Spleen (tissue), 11 donors: ENCODE measurements around the gene HIVEP1. TPM values are rescaled to one million over a fixed set of nuclear protein-coding genes. Genes with fewer than 3 reads are reported as not detected.
A peak's percentile ranks its signal among the peaks of the same experiment; 100 is the strongest.

Source experiments
- DNase-seq: peaks from one replicate; pipeline ENCODE4 v3.0.0-alpha.2; 2020
- H3K27ac ChIP-seq, 8 donors: fragments of 200-600 bp; sonication (generic) in 7 of 8; 1 replicate in 4 of 8; 2 replicates in 4 of 8; pipeline versions ENCODE4 v1.5.0 to v1.8.0; 2016 to 2021; ENCODE audit warnings: inconsistent platforms in 4 of 8, mild to moderate bottlenecking in 4 of 8, moderate library complexity in 1 of 8
- H3K27me3 ChIP-seq, 7 donors: fragments of 200-600 bp; sonication (generic) in 6 of 7; replicated peaks in 1 of 7; 1 replicate in 4 of 7; 2 replicates in 3 of 7; pipeline versions ENCODE4 v1.5.0 to v1.8.0; 2016 to 2021; ENCODE audit warnings: inconsistent platforms in 3 of 7, mild to moderate bottlenecking in 1 of 7
- H3K36me3 ChIP-seq, 6 donors: fragments of 200-600 bp; sonication (generic) in 5 of 6; 1 replicate in 4 of 6; 2 replicates in 2 of 6; pipeline versions ENCODE4 v1.5.0 to v1.8.0; 2016 to 2021; ENCODE audit warnings: inconsistent platforms in 2 of 6
- H3K4me1 ChIP-seq, 6 donors: fragments of 200-600 bp; sonication (generic) in 5 of 6; 1 replicate in 3 of 6; 2 replicates in 3 of 6; pipeline versions ENCODE4 v1.5.0 to v1.8.0; 2016 to 2021; ENCODE audit warnings: inconsistent platforms in 3 of 6
- H3K4me3 ChIP-seq, 8 donors: fragments of 200-600 bp; sonication (generic) in 7 of 8; 1 replicate in 4 of 8; 2 replicates in 4 of 8; pipeline versions ENCODE4 v1.5.0 to v1.8.0; 2016 to 2021; ENCODE audit warnings: inconsistent platforms in 4 of 8, mild to moderate bottlenecking in 4 of 8, moderate library complexity in 2 of 8
- H3K9me3 ChIP-seq, 8 donors: fragments of 200-600 bp; sonication (generic) in 7 of 8; 1 replicate in 4 of 8; 2 replicates in 4 of 8; pipeline versions ENCODE4 v1.5.0 to v1.8.0; 2016 to 2021; ENCODE audit warnings: inconsistent platforms in 4 of 8
- POLR2A ChIP-seq, 3 donors: fragments of 450-650 bp; IDR thresholded peaks; one replicate each; pipeline ENCODE4 v1.5.1; 2017; ENCODE audit warnings: antibody characterized with exemption in 3 of 3, mild to moderate bottlenecking in 1 of 3
- POLR2AphosphoS5 ChIP-seq, 3 donors: sonication (generic); formaldehyde crosslinking; IDR thresholded peaks; one replicate each; pipeline ENCODE4 v1.5.1; 2017; ENCODE audit warnings: antibody characterized with exemption in 3 of 3
- WGBS, 5 donors: extraction: QIAGEN DNeasy Blood & Tissue Kit in 3 of 5; methylation state at CpG; one replicate each; pipeline versions ENCODE4 v1.1.5 to v1.1.7; 2013 to 2018; 5-methylcytosine and 5-hydroxymethylcytosine counted together
- intact Hi-C: fragments of 100-400 bp; cut with DNase I; formaldehyde crosslinking; loops from one replicate; pipeline ENCODE4 v1.15.0; 2023; ENCODE audit warnings: low total_unique reads
- polyA plus RNA-seq, 3 donors: library from polyadenylated mRNA; stranded (reverse); fragments of 200-250 nt; gene quantifications; one replicate each; pipeline ENCODE4 v1.2.1, GENCODE V29; 2013
- total RNA-seq, 7 donors: library from RNA; depleted of rRNA in 3 of 7; stranded (reverse); fragments of >200 nt in 3 of 7; fragmentation: NEBNext Ultra II Directional in 4 of 7; extraction: Animal tissue kit (Norgen Biotek cat#: 25700) in 4 of 7; gene quantifications; one replicate each; pipeline versions ENCODE4 v1.1.0 to v1.2.1, GENCODE V29; 2016 to 2021
- TF ChIP-seq, protein P1 (sequence below), 11 experiments: fragments of 200-600 bp in 7 of 11; fragments of 450-650 bp in 4 of 11; sonication (generic) in 4 of 11; IDR thresholded peaks in 8 of 11; conservative IDR thresholded peaks in 3 of 11; 1 replicate in 7 of 11; 2 replicates in 4 of 11; pipeline versions ENCODE4 v1.4.0 to v1.8.0; 2016 to 2021; ENCODE audit warnings: antibody characterized with exemption in 11 of 11, inconsistent platforms in 4 of 11, mild to moderate bottlenecking in 1 of 11
- donor health status: healthy with polysubstance abuse.
- donor health status: DM: no; HTN: no; CAD: no; lungs with moderate emphysema.
- donor health status: DM: no; HTN: no; CAD: no.
- donor health status: Bipolar disorder and iron deficiency.
- donor health status: healthy.
- donor health status: DM: no; HTN: no; CAD: no.
- donor health status: DM: yes; HTN: yes; CAD: no.

Gene HIVEP1
- total and polyA plus RNA-seq, 10 donors = 2.8 to 64.1 (median 39.7) TPM

DNA sequence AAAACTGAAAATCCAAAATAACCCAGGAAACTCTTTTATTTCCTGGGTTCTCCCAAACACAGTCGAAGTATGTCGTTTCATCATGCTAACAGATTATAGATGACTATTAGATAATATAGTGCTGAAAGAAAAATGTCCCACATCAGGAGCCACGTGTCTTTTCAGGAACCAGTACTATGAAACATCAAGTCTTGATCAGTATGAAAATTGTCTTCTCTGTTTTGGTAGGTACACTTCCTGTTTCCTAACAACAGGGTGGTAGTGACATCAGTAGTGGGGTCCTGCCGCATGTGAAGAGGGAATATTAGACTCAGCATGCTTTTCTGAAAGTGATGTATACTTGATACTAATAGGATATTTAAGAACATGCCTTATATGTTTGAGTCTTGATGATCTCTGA is 136.7 kb downstream of the HIVEP1 start:
- Histone ChIP-seq H3K36me3 (peaks cover 0 to 10% (median 0%) of the 10 kb centered on the region in 6 donors), H3K4me1 (peaks cover 0 to 10% (median 0%) of the 10 kb centered on the region in 6 donors), H3K9me3 (peaks cover 0 to 2% (median 0%) of the 10 kb centered on the region in 8 donors), H3K4me3 (no peak overlapping the region), H3K27me3 (no peaks in the 10 kb centered on the region), H3K27ac (no peak overlapping the region)
- DNase-seq = no peak
- WGBS, 5 donors = 37 to 63% (median 56%) methylated on average over 4 of the region's 4 CpGs
- intact Hi-C loops = no loop called here
- TF ChIP-seq POLR2A (IDR thresholded peaks at IDR 0.05) (no peak), POLR2AphosphoS5 (IDR thresholded peaks at IDR 0.05) (no peak)
- TF ChIP-seq, protein P1, sequence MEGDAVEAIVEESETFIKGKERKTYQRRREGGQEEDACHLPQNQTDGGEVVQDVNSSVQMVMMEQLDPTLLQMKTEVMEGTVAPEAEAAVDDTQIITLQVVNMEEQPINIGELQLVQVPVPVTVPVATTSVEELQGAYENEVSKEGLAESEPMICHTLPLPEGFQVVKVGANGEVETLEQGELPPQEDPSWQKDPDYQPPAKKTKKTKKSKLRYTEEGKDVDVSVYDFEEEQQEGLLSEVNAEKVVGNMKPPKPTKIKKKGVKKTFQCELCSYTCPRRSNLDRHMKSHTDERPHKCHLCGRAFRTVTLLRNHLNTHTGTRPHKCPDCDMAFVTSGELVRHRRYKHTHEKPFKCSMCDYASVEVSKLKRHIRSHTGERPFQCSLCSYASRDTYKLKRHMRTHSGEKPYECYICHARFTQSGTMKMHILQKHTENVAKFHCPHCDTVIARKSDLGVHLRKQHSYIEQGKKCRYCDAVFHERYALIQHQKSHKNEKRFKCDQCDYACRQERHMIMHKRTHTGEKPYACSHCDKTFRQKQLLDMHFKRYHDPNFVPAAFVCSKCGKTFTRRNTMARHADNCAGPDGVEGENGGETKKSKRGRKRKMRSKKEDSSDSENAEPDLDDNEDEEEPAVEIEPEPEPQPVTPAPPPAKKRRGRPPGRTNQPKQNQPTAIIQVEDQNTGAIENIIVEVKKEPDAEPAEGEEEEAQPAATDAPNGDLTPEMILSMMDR (IDR thresholded peaks at IDR 0.05 in 8 of 11, conservative IDR thresholded peaks at IDR 0.05 in 3 of 11) = no peak

DNA sequence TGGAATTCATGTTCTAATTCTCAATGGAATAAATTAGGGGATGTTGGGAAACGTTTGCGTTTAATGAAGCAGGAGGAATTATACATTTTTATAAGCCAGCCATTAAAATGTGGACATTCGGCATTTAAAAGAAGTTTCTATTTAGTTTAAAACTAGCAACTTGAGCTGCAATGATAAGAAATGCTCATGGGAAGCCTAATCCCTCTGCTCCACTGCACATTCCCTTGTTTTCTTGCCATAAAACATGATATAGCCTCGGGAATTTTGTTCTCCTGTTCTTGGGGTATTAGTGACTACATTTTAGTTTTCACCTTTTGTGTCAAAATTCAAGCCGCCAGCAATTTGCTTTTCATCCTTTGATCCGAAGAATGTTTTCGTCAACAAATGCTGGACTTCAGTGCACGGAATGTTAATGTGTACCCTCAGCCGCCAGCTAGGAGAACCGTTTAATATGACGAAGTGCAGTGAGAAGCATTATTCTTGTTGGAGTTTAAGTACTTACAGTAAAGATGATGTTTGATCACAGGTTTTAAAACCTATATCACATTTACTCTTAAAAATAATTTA is 137.9 kb downstream of the HIVEP1 start:
- 75 to 85% (median 85%) methylated on average over 11 of the region's 11 CpGs for whole genome bisulfite sequencing, 5 donors
- Histone ChIP-seq H3K27me3 (no peaks in the 10 kb centered on the region), H3K9me3 (no peaks in the 10 kb centered on the region), H3K27ac (no peak overlapping the region), H3K4me1 (peaks cover 0 to 10% (median 0%) of the 10 kb centered on the region in 6 donors), H3K4me3 (no peak overlapping the region), H3K36me3 (peaks cover 0 to 12% (median 0%) of the 10 kb centered on the region in 6 donors)
- no peak for DNase-seq
- TF ChIP-seq POLR2AphosphoS5 (IDR thresholded peaks at IDR 0.05) (no peak), POLR2A (IDR thresholded peaks at IDR 0.05) (no peak)
- TF ChIP-seq, protein P1 (IDR thresholded peaks at IDR 0.05 in 8 of 11, conservative IDR thresholded peaks at IDR 0.05 in 3 of 11) = no peak
- intact Hi-C loops = no loop called here

GRCh38 chr6:12150812-12151432 is 138.8 kb downstream of the HIVEP1 start:
- H3K27me3 ChIP-seq = no peaks in the 10 kb centered on the region
- no peaks in the 10 kb centered on the region for H3K9me3 ChIP-seq
- peaks cover 0 to 10% (median 0%) of the 10 kb centered on the region in 6 donors for H3K4me1 ChIP-seq
- DNase-seq = peak; percentile 78
- no peak overlapping the region for H3K27ac ChIP-seq
- TF ChIP-seq POLR2AphosphoS5 (IDR thresholded peaks at IDR 0.05) = no peak
- TF ChIP-seq, protein P1 (IDR thresholded peaks at IDR 0.05 in 8 of 11, conservative IDR thresholded peaks at IDR 0.05 in 3 of 11) = peak in 8 of 11 experiments; percentile 9 to 55 (median 40)
- 69 to 74% (median 73%) methylated on average over 7 of the region's 7 CpGs for WGBS, 5 donors
- H3K4me3 ChIP-seq = no peak overlapping the region
- H3K36me3 ChIP-seq = peaks cover 0 to 17% (median 0%) of the 10 kb centered on the region in 6 donors
- intact Hi-C loops = no loop called here

GRCh38 chr6:12151433-12151820 is 139.3 kb downstream of the HIVEP1 start:
- Histone ChIP-seq H3K27me3 (no peaks in the 10 kb centered on the region), H3K4me1 (peaks cover 0 to 10% (median 0%) of the 10 kb centered on the region in 6 donors), H3K36me3 (peaks cover 0 to 12% (median 0%) of the 10 kb centered on the region in 6 donors), H3K9me3 (no peaks in the 10 kb centered on the region), H3K4me3 (no peak overlapping the region), H3K27ac (no peak overlapping the region)
- 88 to 97% (median 94%) methylated on average over 2 of the region's 2 CpGs for WGBS, 5 donors
- DNase-seq = no peak
- intact Hi-C loops = no loop called here
- TF ChIP-seq POLR2A (IDR thresholded peaks at IDR 0.05) = no peak
- no peak for TF ChIP-seq POLR2AphosphoS5 (IDR thresholded peaks at IDR 0.05)
- TF ChIP-seq, protein P1 (IDR thresholded peaks at IDR 0.05 in 8 of 11, conservative IDR thresholded peaks at IDR 0.05 in 3 of 11) = no peak
